ENCODE measurements around the gene SUSD1.

The SUSD1 gene

DNA sequence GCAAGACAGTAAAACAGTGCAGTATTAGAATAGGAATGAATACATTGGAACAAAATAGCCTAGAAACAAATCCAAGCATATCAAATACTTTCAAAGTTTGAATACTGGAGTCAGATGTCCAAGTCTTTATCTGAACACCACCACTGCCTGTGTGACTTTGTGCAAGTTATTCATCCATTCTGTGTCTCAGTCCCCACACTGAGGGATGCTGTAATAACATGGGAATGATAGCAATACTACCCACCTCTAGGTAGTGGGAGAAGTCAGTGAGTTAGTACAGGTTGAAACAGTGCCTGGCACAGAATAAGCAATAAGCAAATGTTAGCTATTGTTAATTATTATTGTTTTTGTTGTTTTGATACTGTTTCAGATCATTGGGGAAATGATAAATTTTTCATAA is 130.9 kb downstream of the SUSD1 start:
- DNase-seq (ENCODE audit: low spot score), result no peak
- no peak overlapping the region for H3K4me3 ChIP-seq
- H3K27ac ChIP-seq, result no peak overlapping the region
- TF ChIP-seq, protein P1, sequence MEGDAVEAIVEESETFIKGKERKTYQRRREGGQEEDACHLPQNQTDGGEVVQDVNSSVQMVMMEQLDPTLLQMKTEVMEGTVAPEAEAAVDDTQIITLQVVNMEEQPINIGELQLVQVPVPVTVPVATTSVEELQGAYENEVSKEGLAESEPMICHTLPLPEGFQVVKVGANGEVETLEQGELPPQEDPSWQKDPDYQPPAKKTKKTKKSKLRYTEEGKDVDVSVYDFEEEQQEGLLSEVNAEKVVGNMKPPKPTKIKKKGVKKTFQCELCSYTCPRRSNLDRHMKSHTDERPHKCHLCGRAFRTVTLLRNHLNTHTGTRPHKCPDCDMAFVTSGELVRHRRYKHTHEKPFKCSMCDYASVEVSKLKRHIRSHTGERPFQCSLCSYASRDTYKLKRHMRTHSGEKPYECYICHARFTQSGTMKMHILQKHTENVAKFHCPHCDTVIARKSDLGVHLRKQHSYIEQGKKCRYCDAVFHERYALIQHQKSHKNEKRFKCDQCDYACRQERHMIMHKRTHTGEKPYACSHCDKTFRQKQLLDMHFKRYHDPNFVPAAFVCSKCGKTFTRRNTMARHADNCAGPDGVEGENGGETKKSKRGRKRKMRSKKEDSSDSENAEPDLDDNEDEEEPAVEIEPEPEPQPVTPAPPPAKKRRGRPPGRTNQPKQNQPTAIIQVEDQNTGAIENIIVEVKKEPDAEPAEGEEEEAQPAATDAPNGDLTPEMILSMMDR (IDR thresholded peaks at IDR 0.05), result no peak

GRCh38 chr9:112043423-112043822 is 131.7 kb downstream of the SUSD1 start:
- H3K4me3 ChIP-seq, result no peak overlapping the region
- TF ChIP-seq, protein P1 (IDR thresholded peaks at IDR 0.05), result no peak
- DNase-seq (ENCODE audit: low spot score), result no peak
- H3K27ac ChIP-seq, result no peak overlapping the region

GRCh38 chr9:112042769-112043168 is 132.3 kb downstream of the SUSD1 start:
- H3K4me3 ChIP-seq, result no peak overlapping the region
- no peak overlapping the region for H3K27ac ChIP-seq
- TF ChIP-seq, protein P1 (IDR thresholded peaks at IDR 0.05), result no peak
- DNase-seq (ENCODE audit: low spot score), result no peak

- DNase-seq (ENCODE audit: low spot score), result no peak
- TF ChIP-seq, protein P1 (IDR thresholded peaks at IDR 0.05), result no peak
- Histone ChIP-seq H3K4me3 (no peak overlapping the region), H3K27ac (no peak overlapping the region)
Observed at GRCh38 chr9:112042244-112042638, 132.9 kb downstream of the SUSD1 start.

DNA sequence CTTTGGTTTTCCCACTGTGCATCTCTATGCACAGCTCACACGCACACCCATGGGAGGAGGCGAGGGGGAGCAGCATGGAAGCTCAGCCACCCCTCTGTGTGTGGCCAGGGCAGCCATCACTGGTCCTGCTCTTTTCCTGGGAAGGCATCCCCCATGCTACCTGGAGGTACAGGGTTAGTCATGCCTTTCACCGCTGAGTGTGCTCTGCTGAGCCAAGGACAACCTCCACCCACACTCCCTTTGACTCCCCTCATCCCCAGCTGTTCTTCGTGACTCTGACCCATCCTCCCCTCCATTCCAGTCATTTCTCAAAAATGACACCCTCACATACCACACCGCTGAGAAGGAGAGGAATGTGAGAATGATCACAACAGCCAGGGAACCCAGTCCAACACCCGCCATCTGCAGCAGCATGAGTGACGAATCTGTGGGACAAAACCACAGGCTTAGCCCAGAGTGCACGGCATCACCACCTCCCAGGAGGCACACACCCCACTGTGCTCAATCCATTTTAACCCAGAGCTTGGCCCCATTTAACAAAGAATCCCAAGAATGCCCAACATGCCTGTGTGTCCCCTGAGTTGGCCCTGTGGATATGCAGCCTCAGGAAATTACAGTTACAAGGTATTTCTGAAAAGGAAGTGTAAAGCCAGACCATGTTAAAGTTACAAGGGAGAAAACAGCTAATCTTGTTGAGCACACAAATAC is 133.4 kb downstream of the SUSD1 start:
- TF ChIP-seq, protein P1 (IDR thresholded peaks at IDR 0.05), result no peak
- DNase-seq (ENCODE audit: low spot score), result no peak
- Histone ChIP-seq H3K27ac (no peak overlapping the region), H3K4me3 (no peak overlapping the region)

GRCh38 chr9:112041199-112041535 is 133.9 kb downstream of the SUSD1 start:
- TF ChIP-seq, protein P1 (IDR thresholded peaks at IDR 0.05), result no peak
- DNase-seq (ENCODE audit: low spot score), result no peak
- H3K27ac ChIP-seq, result no peak overlapping the region
- no peak overlapping the region for H3K4me3 ChIP-seq

DNA sequence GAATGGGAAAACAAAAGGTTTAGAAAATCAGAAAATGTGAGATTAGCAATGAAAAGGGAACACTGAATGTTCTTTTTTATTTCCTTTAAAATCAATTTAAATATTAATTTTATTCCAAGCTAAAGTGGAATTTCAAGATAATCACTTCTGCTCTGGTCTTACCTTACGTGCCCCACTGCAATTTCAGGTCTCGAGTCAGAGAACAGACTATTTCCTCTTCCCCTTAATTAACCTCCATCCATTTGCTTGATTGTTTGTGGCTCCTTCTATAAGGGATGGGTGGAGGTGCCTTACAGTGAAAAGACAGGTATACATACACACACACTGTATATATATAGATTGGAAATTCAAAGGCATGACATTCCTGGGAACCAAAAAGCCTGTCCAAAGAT is 137.1 kb downstream of the SUSD1 start:
- no peak overlapping the region for H3K4me3 ChIP-seq
- no peak overlapping the region for H3K27ac ChIP-seq
- no peak for DNase-seq (ENCODE audit: low spot score)
- TF ChIP-seq, protein P1 (IDR thresholded peaks at IDR 0.05), result no peak

Data from coronary artery (tissue), 2 donors.